ENCODE data around the gene RNASET2.
"Not testable (repeated sequence)": the region's sequence is repeated elsewhere in the genome, so short reads cannot be mapped to it uniquely, and the experiment has no call there.

The RNASET2 gene

GRCh38 chr6:166900130-166900708, 56.1 kb downstream of the RNASET2 start:
- DNase-seq, result no peak

GRCh38 chr6:166898910-166899309, 57.4 kb downstream of the RNASET2 start:
- DNase-seq, result no peak

DNA sequence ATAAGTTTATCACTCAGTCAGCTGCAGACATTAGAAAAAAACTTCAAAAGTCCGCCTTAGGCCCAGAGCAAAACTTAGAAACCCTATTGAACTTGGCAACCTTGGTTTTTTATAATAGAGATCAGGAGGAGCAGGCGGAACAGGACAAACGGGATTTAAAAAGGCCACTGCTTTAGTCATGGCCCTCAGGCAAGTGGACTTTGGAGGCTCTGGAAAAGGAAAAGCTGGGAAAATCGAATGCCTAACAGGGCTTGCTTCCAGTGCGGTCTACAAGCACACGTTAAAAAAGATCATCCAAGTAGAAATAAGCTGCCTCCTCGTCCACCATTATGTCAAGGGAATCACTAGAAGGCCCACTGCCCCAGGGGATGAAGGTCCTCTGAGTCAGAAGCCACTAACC, 61.7 kb downstream of the RNASET2 start:
- not testable (repeated sequence) for DNase-seq

- not testable (repeated sequence) for DNase-seq
These were observed 63.9 kb downstream of the RNASET2 start for GRCh38 chr6:166892472-166892871.

GRCh38 chr6:166886773-166887172, 69.6 kb downstream of the RNASET2 start:
- DNase-seq, result not testable (repeated sequence)

- DNase-seq, result not testable (repeated sequence)
These were observed 71.4 kb downstream of the RNASET2 start for GRCh38 chr6:166884958-166885357.

DNA sequence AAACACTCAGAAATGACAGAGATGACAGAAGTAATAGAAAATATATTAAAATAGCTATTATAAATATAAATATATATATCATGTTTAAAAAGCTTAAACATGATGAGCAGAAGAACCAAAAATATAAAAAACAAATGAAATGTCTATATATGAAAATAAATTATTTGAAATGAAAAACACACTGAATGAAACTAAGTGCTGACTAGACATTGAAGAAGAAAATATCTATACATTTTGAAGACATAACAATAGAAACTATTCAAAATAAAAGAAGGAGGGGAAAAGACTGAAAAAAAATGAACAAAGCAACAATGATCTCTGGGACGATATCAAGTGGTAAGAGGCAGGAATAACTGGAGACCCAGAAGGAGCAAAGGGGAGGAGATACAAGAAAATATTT, 76.8 kb downstream of the RNASET2 start:
- DNase-seq, result no peak
